Sigmoid colon (tissue), 4 donors: ENCODE measurements around the gene TMEM179.

Source experiments
- CTCF ChIP-seq, 4 experiments: fragments of 450-650 bp in 3 of 4; fragments of 200-600 bp in 1 of 4; IDR thresholded peaks; one replicate each; pipeline ENCODE4 v1.5.1; 2016 to 2019; ENCODE audit warnings: antibody characterized with exemption in 4 of 4, mild to moderate bottlenecking in 3 of 4, moderate library complexity in 2 of 4
- EP300 ChIP-seq, 4 donors: sonication (generic); formaldehyde crosslinking; IDR thresholded peaks; one replicate each; pipeline ENCODE4 v1.6.1; 2017; ENCODE audit warnings: antibody characterized with exemption in 4 of 4
- POLR2A ChIP-seq, 2 donors: fragments of 450-650 bp; IDR thresholded peaks; one replicate each; pipeline ENCODE4 v1.6.1; 2016; ENCODE audit warnings: antibody characterized with exemption in 2 of 2, mild to moderate bottlenecking in 2 of 2, moderate library complexity in 2 of 2
- POLR2AphosphoS5 ChIP-seq, 4 donors: sonication (generic); formaldehyde crosslinking; IDR thresholded peaks; one replicate each; pipeline ENCODE4 v1.6.1; 2017; ENCODE audit warnings: antibody characterized with exemption in 4 of 4

DNA sequence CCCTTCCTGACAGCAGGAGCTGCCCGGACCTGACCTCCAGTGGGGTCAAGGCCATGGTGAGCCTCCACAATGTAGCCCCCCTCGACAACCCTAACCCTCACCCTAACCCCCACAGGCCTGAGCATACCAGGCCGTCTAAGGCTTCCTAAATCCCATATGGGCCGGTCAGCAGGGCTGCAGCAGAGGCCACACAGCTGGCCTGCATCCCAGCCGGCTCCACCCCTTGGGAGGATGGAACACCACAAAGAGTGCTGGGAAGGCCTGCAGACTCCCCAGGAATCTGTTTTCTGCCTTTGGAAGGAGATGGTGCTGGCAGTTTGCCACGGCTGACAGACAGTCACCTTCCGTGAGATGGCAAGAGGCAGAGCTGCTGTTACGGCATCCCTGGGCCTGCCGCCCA lies 2.8 kb downstream of the TMEM179 start:
- TF ChIP-seq POLR2AphosphoS5 (IDR thresholded peaks at IDR 0.05) (no peak), CTCF (IDR thresholded peaks at IDR 0.05) (no peak), POLR2A (IDR thresholded peaks at IDR 0.05) (no peak), EP300 (IDR thresholded peaks at IDR 0.05) (no peak)
